HG02623 (cell line): ENCODE data around the gene AFAP1L1.

Experiments used
- ATAC-seq: cut with Tn5 transposase; IDR thresholded peaks from one replicate; pipeline ENCODE4 v1.9.1; 2021; ENCODE audit warnings: moderate library complexity; ENCODE audit not compliant: unreplicated experiment

The AFAP1L1 gene

GRCh38 chr5:149283626-149284480, 12.2 kb downstream of the AFAP1L1 start:
- ATAC-seq = no peak

GRCh38 chr5:149284501-149284900, 12.8 kb downstream of the AFAP1L1 start:
- ATAC-seq = no peak

GRCh38 chr5:149285153-149285552, 13.5 kb downstream of the AFAP1L1 start:
- ATAC-seq = no peak

DNA sequence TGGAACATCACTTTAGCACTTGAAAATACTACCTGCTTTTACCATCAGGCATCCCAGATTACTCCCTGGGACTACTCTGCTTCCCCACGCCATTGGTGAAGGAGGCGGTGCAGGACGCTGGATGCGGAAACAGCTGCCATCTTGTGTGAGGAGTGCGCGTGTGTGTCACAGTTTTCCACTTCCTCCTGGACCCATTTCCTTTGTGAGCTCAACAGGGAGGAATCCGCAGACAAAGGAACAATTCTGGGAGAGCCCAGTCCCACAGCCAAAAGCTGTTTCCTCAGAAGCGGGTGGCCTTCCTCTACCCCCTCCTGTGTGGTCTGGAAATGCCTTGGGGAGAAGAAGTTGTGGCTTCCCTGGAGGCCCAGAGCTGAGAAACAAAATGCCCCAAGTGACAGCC, 16.8 kb downstream of the AFAP1L1 start:
- ATAC-seq = no peak

DNA sequence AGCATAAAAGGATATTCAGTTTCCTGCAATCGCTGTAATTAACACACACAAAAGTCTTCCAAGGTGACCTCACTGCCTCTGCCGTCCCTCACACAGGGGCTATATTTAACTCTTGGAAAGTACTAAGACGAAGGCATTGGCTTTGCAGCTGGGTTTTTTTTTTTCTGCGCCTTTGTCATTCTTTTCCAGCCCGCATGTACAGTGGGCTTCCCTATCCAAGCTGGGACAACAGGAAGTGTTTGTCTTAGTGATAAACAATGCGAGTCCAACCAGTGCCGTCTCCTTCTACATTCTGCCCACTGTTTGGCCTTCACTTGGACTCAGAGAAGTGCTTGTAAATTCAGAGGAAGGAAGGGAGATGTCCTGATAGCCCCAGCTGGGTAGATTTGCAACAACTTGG, 17.6 kb downstream of the AFAP1L1 start:
- no peak for ATAC-seq

GRCh38 chr5:149294872-149295829, 23.5 kb downstream of the AFAP1L1 start:
- ATAC-seq = no peak

- no peak for ATAC-seq
Observed at GRCh38 chr5:149297340-149298025, 25.8 kb downstream of the AFAP1L1 start.

DNA sequence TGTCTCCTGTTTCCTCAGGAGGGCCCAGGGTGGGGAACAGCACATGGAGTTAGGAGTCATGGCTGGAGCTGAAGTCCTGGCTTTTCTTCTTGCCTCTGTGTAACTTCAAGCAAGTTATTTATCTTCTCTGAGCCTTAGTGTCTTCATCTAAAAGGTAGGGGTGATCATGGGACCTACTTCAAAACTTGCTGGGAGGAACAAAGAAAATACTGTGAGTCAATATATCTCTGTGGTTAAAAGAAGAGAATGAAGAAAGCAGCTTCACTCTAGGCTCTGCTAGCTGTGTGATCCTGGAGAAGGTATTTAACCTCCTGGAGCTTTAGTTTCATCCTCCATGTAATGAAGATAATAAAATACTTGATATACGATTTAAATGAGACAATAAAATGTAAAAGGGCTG, 26.5 kb downstream of the AFAP1L1 start:
- ATAC-seq = no peak

- ATAC-seq = no peak
Observed at GRCh38 chr5:149298842-149299404, 27.3 kb downstream of the AFAP1L1 start.

GRCh38 chr5:149299451-149300054, 27.9 kb downstream of the AFAP1L1 start:
- ATAC-seq = no peak

DNA sequence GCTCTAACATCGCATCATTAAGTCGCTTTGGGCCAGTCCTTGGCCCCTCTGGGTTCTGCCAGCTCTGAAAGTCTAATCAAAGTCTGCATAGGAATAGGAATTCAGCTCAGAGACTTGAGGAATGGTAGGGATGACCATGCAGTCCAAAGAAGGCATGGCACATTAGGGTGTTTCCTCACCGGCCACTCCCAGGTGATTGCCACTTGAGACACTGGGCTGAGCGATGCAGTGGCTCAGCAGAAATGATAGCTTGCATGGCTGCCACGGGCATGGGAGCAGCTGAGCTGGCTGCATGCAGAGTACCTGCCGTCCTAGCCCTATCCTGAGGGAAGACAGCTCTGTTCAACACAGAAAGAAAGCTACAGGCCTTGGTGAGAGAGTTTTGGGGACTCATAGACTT, 28.8 kb downstream of the AFAP1L1 start:
- no peak for ATAC-seq

- no peak for ATAC-seq
Observed at GRCh38 chr5:149301049-149301743, 29.5 kb downstream of the AFAP1L1 start.

DNA sequence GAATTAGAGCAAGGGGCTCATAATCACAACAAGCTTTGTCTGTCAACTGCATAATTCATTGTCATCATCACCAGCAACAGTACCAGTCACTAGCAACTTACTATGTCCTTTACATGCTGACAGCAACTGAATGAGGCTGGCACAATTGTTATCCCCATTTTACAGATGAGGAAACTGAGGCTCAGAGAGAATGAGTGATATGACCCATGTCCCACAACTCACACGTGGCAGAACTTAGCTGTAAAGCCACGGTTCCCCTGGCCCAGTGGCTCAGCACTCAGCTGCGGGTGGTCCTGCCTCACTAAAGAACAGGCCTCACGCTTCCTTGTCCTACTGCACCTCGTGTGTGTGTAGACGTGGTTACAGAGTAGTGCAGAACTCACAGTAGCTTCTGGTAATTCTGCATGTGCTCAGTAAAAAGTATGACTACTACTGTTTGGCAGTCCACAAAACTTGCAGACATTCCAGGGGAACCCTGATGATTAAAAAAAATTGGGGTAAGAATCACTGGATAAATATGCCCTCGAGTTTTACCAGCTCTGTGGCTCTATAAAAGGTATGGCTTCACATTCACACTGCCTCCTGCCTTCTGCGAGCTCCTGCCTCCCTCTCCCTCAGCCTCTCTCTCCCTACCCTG, 30.2 kb downstream of the AFAP1L1 start:
- no peak for ATAC-seq

GRCh38 chr5:149302641-149303040, 31.0 kb downstream of the AFAP1L1 start:
- no peak for ATAC-seq

- no peak for ATAC-seq
Observed at GRCh38 chr5:149303210-149303609, 31.6 kb downstream of the AFAP1L1 start.

GRCh38 chr5:149304195-149305078, 32.8 kb downstream of the AFAP1L1 start:
- ATAC-seq = no peak

DNA sequence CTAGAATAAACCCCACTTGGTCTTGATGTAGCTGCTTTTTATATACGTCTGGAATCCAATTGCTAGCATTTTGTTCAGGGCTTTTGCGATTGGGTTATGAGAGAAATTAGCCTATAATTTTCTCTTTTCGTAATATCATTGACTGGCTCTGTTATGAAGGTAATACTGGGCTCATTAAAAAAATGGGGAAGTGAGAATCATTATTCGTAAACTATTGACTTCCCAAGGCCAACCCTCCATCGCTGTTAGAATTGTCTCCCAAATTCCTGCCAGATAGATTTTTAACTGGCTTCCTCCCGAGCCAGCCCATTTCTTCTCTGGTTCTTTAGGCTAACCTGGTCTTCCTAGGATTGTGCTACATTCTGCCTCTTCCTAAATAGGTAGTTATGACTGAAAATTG, 37.7 kb downstream of the AFAP1L1 start:
- no peak for ATAC-seq

GRCh38 chr5:149310488-149310887, 38.8 kb downstream of the AFAP1L1 start:
- ATAC-seq = no peak
